KMS-11 (cell line): ENCODE measurements around the gene ATP9B.

Experiments
- H2AFZ ChIP-seq: fragments of 200-600 bp; sonication (generic); 2 replicates; pipeline ENCODE4 v1.6.1; 2016; ENCODE audit warnings: antibody characterized with exemption, mixed run types, low read depth
- H3K27ac ChIP-seq: fragments of 200-600 bp; sonication (generic); 2 replicates; pipeline ENCODE4 v1.6.1; 2016; ENCODE audit warnings: mild to moderate bottlenecking, mixed run types
- H3K27me3 ChIP-seq: fragments of 200-600 bp; sonication (generic); 2 replicates; pipeline ENCODE4 v1.6.1; 2017; ENCODE audit warnings: mild to moderate bottlenecking, low read depth, mixed run types, moderate library complexity; ENCODE audit not compliant: insufficient read depth
- H3K36me3 ChIP-seq: fragments of 200-600 bp; sonication (generic); 2 replicates; pipeline ENCODE4 v1.6.1; 2017; ENCODE audit warnings: mild to moderate bottlenecking, mixed run types; ENCODE audit not compliant: insufficient read depth
- H3K4me1 ChIP-seq: fragments of 200-600 bp; sonication (generic); 2 replicates; pipeline ENCODE4 v1.6.1; 2016; ENCODE audit warnings: mild to moderate bottlenecking, low read depth, mixed run types; ENCODE audit not compliant: poor library complexity, severe bottlenecking
- H3K4me2 ChIP-seq: fragments of 200-600 bp; sonication (generic); 2 replicates; pipeline ENCODE4 v1.7.0; 2016; ENCODE audit warnings: mild to moderate bottlenecking, mixed run types
- H3K4me3 ChIP-seq: fragments of 200-600 bp; sonication (generic); IDR thresholded peaks from 2 replicates; pipeline ENCODE4 v1.6.1; 2017; ENCODE audit warnings: low read depth, low read length, mixed read lengths; ENCODE audit not compliant: insufficient read depth
- H3K79me2 ChIP-seq: fragments of 200-600 bp; sonication (generic); 2 replicates; pipeline ENCODE4 v1.6.1; 2016; ENCODE audit warnings: low read depth, mixed run types; ENCODE audit not compliant: insufficient read depth
- H3K9ac ChIP-seq: fragments of 200-600 bp; sonication (generic); 2 replicates; pipeline ENCODE4 v1.6.1; 2016; ENCODE audit warnings: mild to moderate bottlenecking, mixed run types
- H4K20me1 ChIP-seq: fragments of 200-600 bp; sonication (generic); 2 replicates; pipeline ENCODE4 v1.6.1; 2016; ENCODE audit warnings: mild to moderate bottlenecking, mixed run types; ENCODE audit not compliant: insufficient read depth
- CTCF ChIP-seq: fragments of 200-600 bp; sonication (generic); conservative IDR thresholded peaks from 2 replicates; pipeline ENCODE4 v1.6.1; 2017; ENCODE audit warnings: low read depth, mild to moderate bottlenecking, antibody characterized with exemption, low read length, moderate library complexity, mixed read lengths

Gene ATP9B

GRCh38 chr18:79246309-79247108 is 177.3 kb downstream of the ATP9B start:
- Histone ChIP-seq H3K4me2 (peak overlapping the region; percentile 20; the same call in 1 of the 2 replicates), H3K4me3 (no peak overlapping the region), H4K20me1 (no peaks in the 10 kb centered on the region), H2AFZ (peak overlapping the region; percentile 15; the same call in 1 of the 2 replicates), H3K36me3 (no peaks in the 10 kb centered on the region), H3K4me1 (peaks cover 11% of the 10 kb centered on the region), H3K9ac (no peak overlapping the region), H3K27ac (peak overlapping the region; percentile 46), H3K79me2 (no peaks in the 10 kb centered on the region), H3K27me3 (no peaks in the 10 kb centered on the region)
- peak; percentile 82 for TF ChIP-seq CTCF

GRCh38 chr18:79248495-79249060 is 179.4 kb downstream of the ATP9B start:
- no peak overlapping the region for H3K4me3 ChIP-seq
- H3K4me1 ChIP-seq = peaks cover 7% of the 10 kb centered on the region

GRCh38 chr18:79250301-79250981 is 181.2 kb downstream of the ATP9B start:
- no peak overlapping the region for H3K4me2 ChIP-seq
- no peaks in the 10 kb centered on the region for H3K36me3 ChIP-seq
- no peak overlapping the region for H2AFZ ChIP-seq
- H4K20me1 ChIP-seq = no peaks in the 10 kb centered on the region
- no peak overlapping the region for H3K4me3 ChIP-seq
- no peak overlapping the region for H3K27ac ChIP-seq
- TF ChIP-seq CTCF = no peak
- H3K4me1 ChIP-seq = no peaks in the 10 kb centered on the region
- no peak overlapping the region for H3K9ac ChIP-seq
- no peaks in the 10 kb centered on the region for H3K79me2 ChIP-seq
- H3K27me3 ChIP-seq = no peaks in the 10 kb centered on the region

More at GRCh38 chr18:79248495-79249060, 179.4 kb downstream of the ATP9B start:
- Histone ChIP-seq H4K20me1 (no peaks in the 10 kb centered on the region), H3K79me2 (no peaks in the 10 kb centered on the region), H3K9ac (no peak overlapping the region), H3K27ac (no peak overlapping the region), H3K36me3 (no peaks in the 10 kb centered on the region), H2AFZ (no peak overlapping the region), H3K27me3 (no peaks in the 10 kb centered on the region), H3K4me2 (no peak overlapping the region)
- no peak for TF ChIP-seq CTCF

DNA sequence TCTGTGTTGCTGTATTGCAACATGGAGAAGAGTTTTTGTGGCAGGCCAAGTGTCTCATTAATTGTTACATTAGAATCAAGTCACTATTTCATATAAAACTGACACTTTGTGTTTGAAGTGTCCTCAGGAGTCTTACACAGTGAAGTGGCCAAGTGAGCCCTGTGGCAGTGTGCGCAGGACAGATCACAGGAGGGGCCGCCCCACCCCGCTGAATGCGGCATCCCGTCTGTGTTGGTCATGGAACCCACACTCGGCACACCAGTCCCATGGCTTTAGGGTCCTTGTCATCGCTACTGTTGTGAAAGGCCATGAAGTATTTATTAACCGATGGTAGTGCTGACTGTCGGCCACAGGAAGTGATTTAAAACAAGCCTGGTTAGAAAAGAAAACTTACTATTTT is 181.8 kb downstream of the ATP9B start:
- no peak overlapping the region for H3K9ac ChIP-seq
- no peak for TF ChIP-seq CTCF
- no peak overlapping the region for H3K4me2 ChIP-seq
- H4K20me1 ChIP-seq = no peaks in the 10 kb centered on the region
- no peaks in the 10 kb centered on the region for H3K4me1 ChIP-seq
- no peak overlapping the region for H3K4me3 ChIP-seq
- no peak overlapping the region for H3K27ac ChIP-seq
- H3K79me2 ChIP-seq = no peaks in the 10 kb centered on the region
- H2AFZ ChIP-seq = no peak overlapping the region
- H3K36me3 ChIP-seq = no peaks in the 10 kb centered on the region
- H3K27me3 ChIP-seq = no peaks in the 10 kb centered on the region
